Caco-2 (cell line): ENCODE data around the gene SATB1. TPM values are rescaled to one million over a fixed set of nuclear protein-coding genes. Genes with fewer than 3 reads are reported as not detected.

Experiments used
- BruUV-seq: library from RNA; stranded (reverse); fragments of 400-500 nt; replicated peaks from 2 replicates; lab custom pipeline; 2021; lab: Mats Ljungman, UMichigan
- CTCF ChIA-PET: fragments of 300-600 bp; sonication (Branson Sonifier 250); formaldehyde crosslinking; loops from one replicate; lab custom pipeline; 2022; ENCODE audit warnings: antibody characterized with exemption; lab: Charles Lee
- POLR2A ChIA-PET: fragments of 300-600 bp; sonication (Branson Sonifier 250); formaldehyde crosslinking; loops from one replicate; lab custom pipeline; 2022; ENCODE audit warnings: antibody characterized with exemption; lab: Charles Lee
- DNase-seq, 2 experiments: peaks; one replicate each; pipeline versions ENCODE4 v3.0.0 to v3.0.0-alpha.2; 2020 to 2022
- H3K27me3 ChIP-seq: replicated peaks from 2 replicates; pipeline ENCODE4 v1.6.0; 2011; ENCODE audit warnings: low read length; ENCODE audit not compliant: control insufficient read depth, insufficient read depth
- H3K36me3 ChIP-seq: 2 replicates; pipeline ENCODE4 v1.5.1; 2011; ENCODE audit warnings: low read length; ENCODE audit not compliant: control insufficient read depth, insufficient read depth
- H3K4me1 ChIP-seq: fragments of 250-450 bp; sonication (Bioruptor Pico); 2 replicates; pipeline ENCODE4 v1.5.1; 2020; ENCODE audit warnings: mild to moderate bottlenecking
- H3K4me3 ChIP-seq: 2 replicates; pipeline ENCODE4 v1.5.1; 2011; ENCODE audit warnings: low read depth, mild to moderate bottlenecking, control low read depth, low read length
- H3K9me3 ChIP-seq: fragments of 250-450 bp; sonication (Bioruptor Pico); 2 replicates; pipeline ENCODE4 v1.5.1; 2020; ENCODE audit warnings: mild to moderate bottlenecking, moderate library complexity
- H3K27ac Mint-ChIP-seq: one replicate; pipeline ENCODE4 v1.8.0; 2022; ENCODE audit warnings: mixed read lengths; ENCODE audit not compliant: unreplicated experiment
- H3K27me3 Mint-ChIP-seq: one replicate; pipeline ENCODE4 v1.8.0; 2022; ENCODE audit warnings: mixed read lengths; ENCODE audit not compliant: insufficient read depth, unreplicated experiment
- H3K36me3 Mint-ChIP-seq: one replicate; pipeline ENCODE4 v1.8.0; 2022; ENCODE audit warnings: mild to moderate bottlenecking, mixed read lengths; ENCODE audit not compliant: insufficient read depth, unreplicated experiment
- H3K4me1 Mint-ChIP-seq: one replicate; pipeline ENCODE4 v1.8.0; 2022; ENCODE audit warnings: low read depth, mixed read lengths; ENCODE audit not compliant: unreplicated experiment
- H3K4me3 Mint-ChIP-seq: one replicate; pipeline ENCODE4 v1.8.0; 2022; ENCODE audit warnings: mild to moderate bottlenecking, moderate library complexity, mixed read lengths; ENCODE audit not compliant: unreplicated experiment
- H3K9me3 Mint-ChIP-seq: one replicate; pipeline ENCODE4 v1.8.0; 2022; ENCODE audit warnings: mixed read lengths; ENCODE audit not compliant: unreplicated experiment
- intact Hi-C: fragments of 100-400 bp; cut with micrococcal nuclease; formaldehyde crosslinking; loops from one replicate; pipeline ENCODE4 v1.10.0; 2022; ENCODE audit not compliant: unreplicated experiment
- total RNA-seq: library from RNA; stranded (reverse); gene quantifications from 2 replicates; pipeline ENCODE4 v1.2.3, GENCODE V29; 2022
- TF ChIP-seq, protein P1 (sequence below), 2 experiments: fragments of 200-600 bp in 1 of 2; IDR thresholded peaks; 1 replicate in 1 of 2; 2 replicates in 1 of 2; pipeline versions ENCODE4 v1.5.1 to v1.8.0; 2011 to 2022; ENCODE audit warnings: antibody characterized with exemption in 1 of 2, control low read depth in 1 of 2, inconsistent platforms in 1 of 2, low read depth in 1 of 2, low read length in 1 of 2, mild to moderate bottlenecking in 1 of 2, moderate library complexity in 1 of 2; ENCODE audit not compliant: insufficient read depth in 1 of 2, severe bottlenecking in 1 of 2, unreplicated experiment in 1 of 2

The SATB1 gene
- total RNA-seq, 1 experiment from 2014 or later: 13.8 TPM

DNA sequence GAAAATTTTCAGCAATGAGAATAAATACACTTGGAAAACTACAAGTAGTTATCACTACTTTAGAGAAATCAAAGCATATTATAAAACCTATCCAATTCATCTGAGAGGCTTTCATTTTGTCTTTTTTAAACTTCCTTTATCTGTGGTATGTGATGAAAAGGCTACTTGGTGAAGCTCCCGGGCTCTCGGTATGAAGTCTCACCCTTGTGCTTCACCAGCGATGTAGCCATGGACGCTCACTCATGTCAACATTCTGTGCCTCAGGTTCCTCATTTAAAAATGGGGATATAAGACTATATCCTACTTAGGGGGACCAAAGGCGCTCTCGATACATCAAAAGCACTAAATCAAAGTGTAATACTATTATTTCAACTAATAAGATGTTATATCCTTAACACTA lies 14.9 kb downstream of the SATB1 start:
- TF ChIP-seq, protein P1, sequence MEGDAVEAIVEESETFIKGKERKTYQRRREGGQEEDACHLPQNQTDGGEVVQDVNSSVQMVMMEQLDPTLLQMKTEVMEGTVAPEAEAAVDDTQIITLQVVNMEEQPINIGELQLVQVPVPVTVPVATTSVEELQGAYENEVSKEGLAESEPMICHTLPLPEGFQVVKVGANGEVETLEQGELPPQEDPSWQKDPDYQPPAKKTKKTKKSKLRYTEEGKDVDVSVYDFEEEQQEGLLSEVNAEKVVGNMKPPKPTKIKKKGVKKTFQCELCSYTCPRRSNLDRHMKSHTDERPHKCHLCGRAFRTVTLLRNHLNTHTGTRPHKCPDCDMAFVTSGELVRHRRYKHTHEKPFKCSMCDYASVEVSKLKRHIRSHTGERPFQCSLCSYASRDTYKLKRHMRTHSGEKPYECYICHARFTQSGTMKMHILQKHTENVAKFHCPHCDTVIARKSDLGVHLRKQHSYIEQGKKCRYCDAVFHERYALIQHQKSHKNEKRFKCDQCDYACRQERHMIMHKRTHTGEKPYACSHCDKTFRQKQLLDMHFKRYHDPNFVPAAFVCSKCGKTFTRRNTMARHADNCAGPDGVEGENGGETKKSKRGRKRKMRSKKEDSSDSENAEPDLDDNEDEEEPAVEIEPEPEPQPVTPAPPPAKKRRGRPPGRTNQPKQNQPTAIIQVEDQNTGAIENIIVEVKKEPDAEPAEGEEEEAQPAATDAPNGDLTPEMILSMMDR (IDR thresholded peaks at IDR 0.05; ENCODE audit: insufficient read depth in 1 of 2, low read depth in 1 of 2, low read length in 1 of 2, severe bottlenecking in 1 of 2, unreplicated experiment in 1 of 2): no peak
- CTCF ChIA-PET: no interaction called here
- no peaks in the 10 kb centered on the region for H3K9me3 ChIP-seq
- no peaks in the 10 kb centered on the region for H3K27me3 Mint-ChIP-seq
- POLR2A ChIA-PET: no interaction called here
- intact Hi-C loops: no loop called here
- H3K4me3 ChIP-seq: no peak overlapping the region
- H3K27ac Mint-ChIP-seq: no peak overlapping the region
- no TSS peak for BruUV-seq
- no peaks in the 10 kb centered on the region for H3K9me3 Mint-ChIP-seq
- H3K36me3 ChIP-seq: no peaks in the 10 kb centered on the region
- H3K36me3 Mint-ChIP-seq: no peaks in the 10 kb centered on the region
- no peaks in the 10 kb centered on the region for H3K4me1 Mint-ChIP-seq
- H3K27me3 ChIP-seq: no peaks in the 10 kb centered on the region
- DNase-seq: no peak
- H3K4me3 Mint-ChIP-seq: no peak overlapping the region
- H3K4me1 ChIP-seq: no peaks in the 10 kb centered on the region

DNA sequence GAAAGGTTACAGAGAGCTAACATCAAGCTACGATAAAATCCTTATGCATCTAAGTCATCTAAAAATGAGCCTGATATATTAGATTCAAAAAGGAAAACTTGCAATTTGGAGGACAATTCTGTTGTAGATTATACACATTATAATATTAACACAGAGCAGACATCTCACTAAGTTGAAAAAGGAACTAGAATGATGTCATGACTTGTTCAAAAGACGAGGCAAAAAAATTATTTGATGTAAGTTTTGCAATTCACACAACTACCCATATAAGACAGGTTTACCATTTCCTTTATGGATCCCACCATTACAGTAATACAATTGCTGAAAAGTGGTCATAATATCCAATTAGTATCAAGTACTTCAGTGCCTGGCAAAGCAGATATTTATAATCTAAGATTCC lies 15.9 kb downstream of the SATB1 start:
- BruUV-seq: no TSS peak
- Mint-ChIP-seq H3K36me3 (no peaks in the 10 kb centered on the region), H3K4me3 (no peak overlapping the region), H3K27me3 (no peaks in the 10 kb centered on the region), H3K9me3 (no peaks in the 10 kb centered on the region), H3K4me1 (no peaks in the 10 kb centered on the region), H3K27ac (no peak overlapping the region)
- no peak overlapping the region for H3K4me3 ChIP-seq
- POLR2A ChIA-PET: no interaction called here
- CTCF ChIA-PET: no interaction called here
- no peaks in the 10 kb centered on the region for H3K9me3 ChIP-seq
- H3K36me3 ChIP-seq: no peaks in the 10 kb centered on the region
- DNase-seq: no peak
- TF ChIP-seq, protein P1 (IDR thresholded peaks at IDR 0.05; ENCODE audit: insufficient read depth in 1 of 2, low read depth in 1 of 2, low read length in 1 of 2, severe bottlenecking in 1 of 2, unreplicated experiment in 1 of 2): no peak
- no peaks in the 10 kb centered on the region for H3K27me3 ChIP-seq
- no peaks in the 10 kb centered on the region for H3K4me1 ChIP-seq
- intact Hi-C loops: no loop called here

DNA sequence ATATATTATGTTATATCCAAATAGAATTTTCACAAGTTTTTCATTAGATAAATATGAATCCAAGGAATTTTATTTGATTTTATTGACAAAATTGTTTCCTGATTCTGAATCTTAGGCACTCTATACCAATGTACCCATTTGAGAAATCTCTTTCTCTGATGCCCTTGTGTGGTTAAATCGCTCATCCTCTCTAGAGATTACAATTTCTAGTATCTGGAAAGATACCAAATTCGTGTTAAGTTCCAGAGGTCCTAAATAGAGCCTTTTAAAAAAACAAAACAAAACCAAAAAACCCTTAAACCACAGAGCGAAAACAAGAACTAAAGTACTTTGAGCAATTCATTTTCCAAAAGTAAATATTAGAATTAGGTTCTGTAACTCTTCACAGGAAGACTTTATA lies 20.0 kb downstream of the SATB1 start:
- Histone ChIP-seq H3K9me3 (no peaks in the 10 kb centered on the region), H3K27me3 (no peaks in the 10 kb centered on the region), H3K36me3 (no peaks in the 10 kb centered on the region), H3K4me3 (no peak overlapping the region), H3K4me1 (no peaks in the 10 kb centered on the region)
- no peak for DNase-seq
- Mint-ChIP-seq H3K27me3 (no peaks in the 10 kb centered on the region), H3K27ac (no peak overlapping the region), H3K4me1 (no peaks in the 10 kb centered on the region), H3K4me3 (no peak overlapping the region), H3K9me3 (no peaks in the 10 kb centered on the region), H3K36me3 (no peaks in the 10 kb centered on the region)
- POLR2A ChIA-PET: no interaction called here
- intact Hi-C loops: no loop called here
- BruUV-seq: no TSS peak
- CTCF ChIA-PET: no interaction called here
- TF ChIP-seq, protein P1 (IDR thresholded peaks at IDR 0.05; ENCODE audit: insufficient read depth in 1 of 2, low read depth in 1 of 2, low read length in 1 of 2, severe bottlenecking in 1 of 2, unreplicated experiment in 1 of 2): no peak
